Neuron (in vitro differentiated cells): Measurements from ENCODE around the gene MARCHF3.

Source experiments
- H2AFZ ChIP-seq: one replicate; pipeline ENCODE4 v1.6.1; 2013; ENCODE audit warnings: low read depth, mild to moderate bottlenecking, inconsistent platforms, low read length, moderate library complexity
- H3K27me3 ChIP-seq: one replicate; pipeline ENCODE4 v1.6.1; 2013; ENCODE audit warnings: low read length; ENCODE audit not compliant: insufficient read depth
- H3K36me3 ChIP-seq: one replicate; pipeline ENCODE4 v1.6.1; 2013; ENCODE audit warnings: low read length; ENCODE audit not compliant: insufficient read depth
- H3K4me1 ChIP-seq: one replicate; pipeline ENCODE4 v1.6.1; 2013; ENCODE audit warnings: low read length; ENCODE audit not compliant: insufficient read depth
- H3K4me3 ChIP-seq: 2 replicates; pipeline ENCODE4 v1.5.1; 2013; ENCODE audit warnings: mild to moderate bottlenecking, low read length, moderate library complexity
- H3K9me3 ChIP-seq: one replicate; pipeline ENCODE4 v1.6.1; 2013; ENCODE audit warnings: low read length

Gene MARCHF3

DNA sequence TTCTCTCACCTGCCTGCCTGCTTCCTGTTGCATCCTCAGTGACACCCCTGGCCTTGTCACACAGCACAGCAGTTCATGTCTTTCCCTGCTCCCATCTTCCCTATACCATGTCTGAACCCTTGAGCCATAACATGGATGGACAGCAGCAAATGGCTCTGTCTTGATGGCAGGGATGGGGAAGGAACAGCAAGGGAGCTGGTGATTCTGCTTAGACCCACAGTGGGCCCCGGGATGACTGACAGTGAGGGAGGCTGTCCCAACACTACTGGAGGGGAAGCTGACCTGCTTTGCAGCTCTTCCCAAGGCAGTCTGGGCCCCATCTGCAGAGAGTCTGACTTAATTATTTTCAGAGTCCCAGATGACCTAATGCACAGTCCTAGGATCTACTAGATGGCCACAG is 48.2 kb downstream of the MARCHF3 start:
- no peaks in the 10 kb centered on the region for H3K36me3 ChIP-seq
- H3K9me3 ChIP-seq, result no peaks in the 10 kb centered on the region
- H3K4me3 ChIP-seq, result no peak overlapping the region
- no peaks in the 10 kb centered on the region for H3K27me3 ChIP-seq
- no peak overlapping the region for H2AFZ ChIP-seq
- no peaks in the 10 kb centered on the region for H3K4me1 ChIP-seq

DNA sequence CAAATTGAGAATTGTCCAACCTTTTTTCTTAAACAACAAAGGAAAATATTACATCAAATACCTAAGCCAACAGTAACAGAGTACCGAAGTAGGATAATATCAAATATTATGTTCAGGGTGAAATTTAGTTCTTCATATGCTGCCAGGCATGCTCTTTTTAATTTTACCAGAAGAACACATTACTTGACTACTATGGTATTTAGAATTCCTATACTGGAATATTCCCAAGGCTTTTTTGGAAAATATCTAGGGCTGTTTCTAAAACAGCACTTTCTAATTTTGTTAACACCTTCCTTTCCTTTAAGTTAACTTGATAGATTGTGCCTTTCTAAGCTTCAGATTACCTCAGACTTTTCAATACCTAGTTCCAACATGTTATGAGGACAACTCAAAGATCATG is 48.7 kb downstream of the MARCHF3 start:
- H3K4me1 ChIP-seq, result no peaks in the 10 kb centered on the region
- H2AFZ ChIP-seq, result no peak overlapping the region
- H3K4me3 ChIP-seq, result no peak overlapping the region
- no peaks in the 10 kb centered on the region for H3K27me3 ChIP-seq
- H3K9me3 ChIP-seq, result no peaks in the 10 kb centered on the region
- H3K36me3 ChIP-seq, result no peaks in the 10 kb centered on the region

DNA sequence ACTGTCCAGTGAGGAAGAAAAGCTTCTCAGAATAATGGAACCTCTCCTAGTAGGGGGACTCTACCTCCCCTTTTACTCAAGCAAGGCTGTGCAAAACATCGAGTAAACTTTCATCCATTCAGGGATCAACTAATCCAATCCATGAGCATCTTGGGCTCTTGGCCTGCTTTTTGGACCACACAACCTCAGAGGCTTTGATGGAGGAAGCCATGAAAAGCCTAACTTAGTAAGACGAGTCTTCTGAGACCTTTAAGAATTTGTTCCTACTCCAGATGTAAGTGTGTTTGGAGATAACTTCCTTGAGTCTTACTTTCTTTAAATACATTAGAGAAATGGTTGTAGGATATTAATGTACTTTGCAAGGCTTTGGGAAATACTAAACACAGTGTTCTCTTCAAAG is 49.1 kb downstream of the MARCHF3 start:
- Histone ChIP-seq H3K4me1 (no peaks in the 10 kb centered on the region), H3K9me3 (no peaks in the 10 kb centered on the region), H3K27me3 (no peaks in the 10 kb centered on the region), H2AFZ (no peak overlapping the region), H3K4me3 (no peak overlapping the region), H3K36me3 (no peaks in the 10 kb centered on the region)

DNA sequence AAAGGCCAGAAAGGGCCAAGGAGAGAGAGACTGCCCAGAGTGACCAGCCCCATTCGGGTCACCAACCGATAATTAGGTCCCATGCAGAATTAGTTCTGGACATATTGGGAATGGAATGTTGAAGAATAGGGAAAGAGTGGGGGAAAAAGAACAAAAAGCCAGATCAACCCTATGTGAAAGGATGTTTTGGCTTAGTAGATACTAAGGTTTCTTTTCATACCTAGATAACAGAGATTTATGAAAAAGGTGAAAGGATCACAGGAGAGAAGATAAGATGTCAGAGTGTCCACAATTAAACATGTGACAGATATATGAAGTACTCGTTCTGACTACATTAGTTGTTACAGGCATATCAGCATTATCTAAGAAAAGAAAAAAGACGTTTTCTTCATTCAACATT is 52.1 kb downstream of the MARCHF3 start:
- no peak overlapping the region for H2AFZ ChIP-seq
- H3K9me3 ChIP-seq, result no peaks in the 10 kb centered on the region
- H3K4me1 ChIP-seq, result peaks cover 9% of the 10 kb centered on the region
- no peak overlapping the region for H3K4me3 ChIP-seq
- no peaks in the 10 kb centered on the region for H3K27me3 ChIP-seq
- no peaks in the 10 kb centered on the region for H3K36me3 ChIP-seq

DNA sequence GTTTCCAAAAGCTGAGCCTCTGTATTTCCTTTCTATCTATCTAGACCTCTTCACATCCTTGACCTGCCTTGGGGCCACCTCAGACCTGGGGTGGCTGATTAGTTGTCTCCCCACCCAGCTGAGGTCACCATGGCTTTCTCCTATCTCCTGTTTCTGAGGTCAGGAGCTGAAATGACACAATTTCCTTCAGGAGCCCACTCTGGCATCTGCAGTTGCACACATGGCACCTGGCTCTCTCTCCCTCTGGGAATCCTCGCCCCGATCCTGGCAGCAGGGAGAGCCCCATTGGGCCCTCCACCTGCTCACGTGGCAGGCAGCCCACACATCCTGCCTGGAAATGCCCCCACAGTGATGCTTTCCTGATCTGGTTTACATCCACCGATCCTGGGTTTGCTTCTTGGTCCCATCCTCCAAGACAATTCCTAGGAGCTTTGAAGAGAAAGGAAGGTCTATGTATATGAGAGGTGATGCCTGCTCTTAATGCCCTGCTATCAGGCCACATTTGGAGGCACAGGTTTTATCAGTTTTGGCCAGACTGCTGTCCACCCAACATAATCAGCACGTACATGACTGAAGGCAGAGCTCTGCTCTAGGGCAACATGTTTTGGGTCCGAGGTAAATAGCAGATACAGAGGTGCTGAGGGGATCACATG is 53.7 kb downstream of the MARCHF3 start:
- Histone ChIP-seq H3K36me3 (no peaks in the 10 kb centered on the region), H2AFZ (no peak overlapping the region), H3K9me3 (no peaks in the 10 kb centered on the region), H3K27me3 (no peaks in the 10 kb centered on the region), H3K4me3 (no peak overlapping the region), H3K4me1 (peaks cover 9% of the 10 kb centered on the region)

DNA sequence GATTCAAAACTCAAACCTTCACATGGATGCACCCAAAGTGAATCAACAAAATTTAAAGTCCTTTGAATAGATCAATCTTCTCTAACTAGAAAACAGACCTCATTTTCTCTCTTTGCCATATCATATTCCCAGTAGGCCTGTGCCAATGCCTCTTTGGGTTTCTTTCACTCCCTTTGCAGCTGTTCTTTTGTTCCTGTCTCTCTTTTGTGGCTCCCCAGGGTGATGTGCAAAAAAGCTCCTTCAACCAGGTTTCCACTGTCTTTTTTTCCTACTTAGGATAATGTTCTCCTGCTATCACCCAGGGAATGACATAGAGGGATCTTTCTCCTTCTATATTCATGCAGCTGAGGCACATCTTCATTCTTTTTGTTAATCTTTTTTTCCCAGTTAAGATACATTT is 54.6 kb downstream of the MARCHF3 start:
- Histone ChIP-seq H2AFZ (no peak overlapping the region), H3K27me3 (no peaks in the 10 kb centered on the region), H3K36me3 (no peaks in the 10 kb centered on the region), H3K9me3 (no peaks in the 10 kb centered on the region), H3K4me1 (peaks cover 9% of the 10 kb centered on the region), H3K4me3 (no peak overlapping the region)

DNA sequence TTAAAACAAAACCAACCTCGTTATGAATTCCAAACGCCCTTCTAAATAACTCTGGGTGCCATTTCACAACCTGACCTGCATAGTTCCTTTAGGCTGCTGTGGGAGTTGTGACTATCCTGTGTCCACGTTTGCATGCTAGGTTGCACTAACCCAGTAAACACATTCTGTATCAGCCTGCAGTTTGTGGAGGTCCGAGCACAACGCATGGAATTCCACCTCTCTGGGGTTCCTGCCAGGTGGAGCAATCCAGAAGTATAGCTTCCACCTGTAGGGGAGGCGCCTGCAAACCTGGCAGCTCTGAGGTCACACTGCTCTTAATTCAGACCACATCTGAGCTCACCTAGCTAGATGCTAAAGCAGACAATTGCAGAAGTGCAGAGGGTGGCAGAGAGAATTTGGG is 57.2 kb downstream of the MARCHF3 start:
- H3K27me3 ChIP-seq, result no peaks in the 10 kb centered on the region
- H3K36me3 ChIP-seq, result no peaks in the 10 kb centered on the region
- H3K4me3 ChIP-seq, result no peak overlapping the region
- H3K9me3 ChIP-seq, result no peaks in the 10 kb centered on the region
- peaks cover 9% of the 10 kb centered on the region for H3K4me1 ChIP-seq
- no peak overlapping the region for H2AFZ ChIP-seq

DNA sequence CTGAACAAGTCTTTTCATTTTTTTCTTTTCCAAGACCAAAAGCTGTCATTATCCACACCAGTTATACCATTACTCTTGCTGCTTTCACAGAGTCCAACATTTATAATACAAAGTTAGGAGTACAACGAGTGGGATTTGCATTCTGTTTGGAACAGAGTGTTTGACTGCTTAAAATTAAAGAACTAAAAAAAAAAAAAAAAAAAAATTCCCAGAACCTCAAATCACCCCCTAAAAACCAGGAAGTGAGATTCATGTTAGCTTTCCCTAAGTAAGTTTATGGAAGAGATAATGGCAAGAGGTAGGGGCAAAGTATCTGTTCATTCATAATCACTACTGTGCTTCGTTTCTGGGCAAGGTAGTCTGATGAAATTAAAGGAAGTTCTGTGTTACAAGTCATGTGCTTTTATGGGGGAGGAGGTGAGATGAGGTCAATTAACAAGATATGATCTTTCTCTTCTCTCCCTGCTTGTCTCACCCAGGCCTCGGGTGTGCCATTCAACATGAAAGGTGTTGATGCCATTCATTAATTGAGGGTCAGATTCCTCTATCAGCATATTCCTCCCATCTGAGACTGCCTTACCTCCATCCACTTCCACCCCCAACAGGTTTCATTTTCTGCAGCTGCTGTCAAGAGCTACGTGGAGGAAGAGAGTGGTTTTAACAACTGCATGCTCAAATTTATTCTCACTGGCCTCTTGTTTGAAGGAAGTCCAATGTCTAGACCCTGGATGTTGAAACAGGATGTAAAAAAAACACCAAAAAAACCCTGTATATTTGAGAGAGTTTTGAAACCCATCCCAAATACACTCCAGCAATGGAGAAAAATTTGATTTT is 58.1 kb downstream of the MARCHF3 start:
- no peaks in the 10 kb centered on the region for H3K9me3 ChIP-seq
- peaks cover 9% of the 10 kb centered on the region for H3K4me1 ChIP-seq
- H2AFZ ChIP-seq, result no peak overlapping the region
- H3K36me3 ChIP-seq, result no peaks in the 10 kb centered on the region
- no peak overlapping the region for H3K4me3 ChIP-seq
- H3K27me3 ChIP-seq, result no peaks in the 10 kb centered on the region

DNA sequence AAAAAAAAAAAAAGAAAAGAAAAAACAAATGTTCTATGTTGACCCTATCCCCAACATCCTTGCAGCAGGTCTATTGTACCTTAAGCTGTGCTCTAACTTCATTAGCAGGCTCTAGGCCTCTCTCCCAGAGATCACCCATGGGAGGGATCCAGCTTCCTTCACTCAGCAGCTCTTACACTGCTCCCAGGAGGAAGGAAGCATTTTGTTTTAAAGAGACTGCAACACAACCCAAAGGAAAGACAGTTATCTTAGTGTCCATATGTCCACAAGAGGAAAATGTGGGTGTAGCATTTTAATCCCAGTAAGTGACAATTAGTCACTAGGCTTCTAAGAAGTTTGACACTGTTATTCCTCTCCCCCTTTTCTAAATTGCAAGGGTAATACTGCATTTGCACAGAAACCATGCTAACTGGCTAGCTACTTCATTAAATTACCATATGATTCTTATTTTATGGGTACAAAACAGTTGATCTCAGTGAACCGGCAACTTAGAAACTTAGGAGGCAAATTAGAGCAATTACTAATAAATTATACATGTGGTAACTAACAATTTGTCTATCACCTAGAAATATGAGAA is 58.8 kb downstream of the MARCHF3 start:
- H3K27me3 ChIP-seq, result no peaks in the 10 kb centered on the region
- no peaks in the 10 kb centered on the region for H3K36me3 ChIP-seq
- H2AFZ ChIP-seq, result no peak overlapping the region
- no peak overlapping the region for H3K4me3 ChIP-seq
- no peaks in the 10 kb centered on the region for H3K9me3 ChIP-seq
- H3K4me1 ChIP-seq, result peaks cover 9% of the 10 kb centered on the region

DNA sequence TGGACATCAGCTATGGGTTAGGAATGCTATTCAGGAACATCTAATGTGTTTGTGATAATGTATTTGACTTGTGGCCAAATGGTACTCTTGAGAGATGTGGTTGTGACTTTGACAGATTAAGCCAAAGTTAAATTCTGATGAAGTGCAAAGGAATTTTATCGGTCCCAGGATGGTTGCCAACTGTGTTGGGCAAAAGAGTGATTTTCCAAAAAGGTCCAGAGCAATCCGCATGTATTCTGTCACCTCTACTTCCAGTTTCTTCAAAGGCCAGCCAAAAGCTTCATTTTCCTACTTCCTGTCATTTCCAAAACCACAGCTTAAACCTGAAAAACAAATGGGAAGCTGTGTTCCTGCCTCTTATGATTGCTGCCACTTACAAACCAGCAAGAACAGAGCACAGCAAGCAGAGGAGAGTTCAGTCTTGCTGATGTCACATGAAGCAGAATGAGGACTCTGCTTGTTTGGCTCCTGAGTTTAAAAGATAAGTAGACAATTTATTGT is 59.8 kb downstream of the MARCHF3 start:
- Histone ChIP-seq H3K4me3 (no peak overlapping the region), H3K36me3 (no peaks in the 10 kb centered on the region), H3K4me1 (peaks cover 2% of the 10 kb centered on the region), H2AFZ (no peak overlapping the region), H3K27me3 (no peaks in the 10 kb centered on the region), H3K9me3 (no peaks in the 10 kb centered on the region)

DNA sequence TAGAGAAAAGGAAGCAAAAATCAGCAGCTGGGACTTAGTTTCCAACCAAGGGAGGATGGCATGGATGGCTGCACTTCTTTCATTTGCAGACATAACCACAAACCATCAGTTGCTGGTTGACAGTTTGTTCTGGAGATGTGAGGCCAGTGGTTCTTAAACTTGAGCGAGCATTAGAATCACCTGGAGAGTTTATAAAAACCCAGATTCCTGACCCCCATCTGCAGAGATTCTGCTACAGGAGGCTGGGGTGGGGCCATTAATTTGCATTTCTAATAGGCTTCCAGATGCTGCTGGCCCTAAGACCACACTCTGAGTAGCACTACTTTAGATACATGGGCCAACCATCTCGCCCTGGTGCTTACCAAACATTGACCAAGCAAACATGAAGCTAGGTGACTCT is 60.8 kb downstream of the MARCHF3 start:
- Histone ChIP-seq H3K4me3 (no peak overlapping the region), H3K27me3 (no peaks in the 10 kb centered on the region), H3K4me1 (no peaks in the 10 kb centered on the region), H3K9me3 (no peaks in the 10 kb centered on the region), H3K36me3 (no peaks in the 10 kb centered on the region), H2AFZ (no peak overlapping the region)

DNA sequence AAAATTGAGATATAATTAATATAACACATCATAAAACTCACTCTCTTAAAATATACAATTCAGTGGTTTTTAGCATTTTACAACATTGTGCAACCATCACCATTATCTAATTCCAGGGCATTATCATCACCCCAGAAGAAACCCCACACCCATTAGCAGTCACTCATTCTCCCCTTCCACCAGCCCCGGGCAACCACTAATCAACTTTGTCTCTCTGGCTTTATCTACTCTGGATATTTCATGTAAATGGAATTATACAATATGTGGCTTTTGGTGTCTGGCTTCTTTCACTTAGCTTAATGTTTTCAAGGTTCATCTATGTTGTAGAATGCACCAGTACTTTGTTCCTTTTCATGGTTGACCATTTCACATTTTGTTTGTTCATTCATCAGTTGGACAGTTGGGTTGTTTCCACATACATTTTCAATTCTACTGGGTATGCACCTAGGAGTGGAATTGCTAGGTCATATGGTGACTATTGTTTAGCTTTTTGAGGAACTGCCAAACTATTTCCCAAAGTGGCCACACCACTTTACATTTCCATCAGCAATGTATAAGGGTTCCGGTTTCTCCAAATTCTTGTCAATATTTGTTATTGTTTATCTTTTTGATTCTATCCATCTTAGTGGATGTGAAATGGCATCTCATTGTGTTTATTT is 62.4 kb downstream of the MARCHF3 start:
- Histone ChIP-seq H3K27me3 (no peaks in the 10 kb centered on the region), H2AFZ (no peak overlapping the region), H3K36me3 (no peaks in the 10 kb centered on the region), H3K4me1 (no peaks in the 10 kb centered on the region), H3K9me3 (no peaks in the 10 kb centered on the region), H3K4me3 (no peak overlapping the region)

DNA sequence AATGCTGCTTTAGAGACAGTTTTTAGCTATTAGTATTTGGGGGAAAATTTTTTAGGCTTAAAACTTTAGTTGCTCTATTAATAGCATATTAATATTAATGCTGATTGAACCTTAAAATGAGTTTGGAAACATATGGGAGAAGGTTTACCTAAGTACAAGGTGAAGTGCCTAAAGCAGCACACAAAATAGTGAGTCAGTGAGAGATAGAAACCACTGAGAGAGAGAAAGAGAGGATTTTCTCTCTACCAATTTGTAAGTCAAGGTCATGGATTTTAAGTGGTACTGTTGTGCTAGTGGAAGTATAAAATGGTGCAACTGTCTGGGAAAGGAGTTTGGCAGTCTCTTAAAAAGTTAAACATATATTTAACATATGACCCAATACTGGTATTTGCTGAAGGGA is 64.9 kb downstream of the MARCHF3 start:
- no peaks in the 10 kb centered on the region for H3K27me3 ChIP-seq
- no peaks in the 10 kb centered on the region for H3K4me1 ChIP-seq
- H3K9me3 ChIP-seq, result no peaks in the 10 kb centered on the region
- no peak overlapping the region for H3K4me3 ChIP-seq
- H2AFZ ChIP-seq, result no peak overlapping the region
- H3K36me3 ChIP-seq, result no peaks in the 10 kb centered on the region
